Adrenal gland (tissue), 5 donors: ENCODE data around the gene KCTD19.

Experiments used
- CTCF ChIP-seq, 6 experiments: fragments of 450-650 bp in 4 of 6; fragments of 200-600 bp in 2 of 6; sonication (generic) in 1 of 6; IDR thresholded peaks; 1 replicate in 5 of 6; 2 replicates in 1 of 6; pipeline versions ENCODE4 v1.5.1 to v1.8.0; 2016 to 2021; ENCODE audit warnings: antibody characterized with exemption in 6 of 6, mild to moderate bottlenecking in 2 of 6, moderate library complexity in 1 of 6
- POLR2A ChIP-seq, 2 donors: fragments of 450-650 bp; IDR thresholded peaks; one replicate each; pipeline ENCODE4 v1.6.1; 2017; ENCODE audit warnings: antibody characterized with exemption in 2 of 2, mild to moderate bottlenecking in 2 of 2, moderate library complexity in 1 of 2
- donor health status: DM: no; HTN: no; CAD: no.

GRCh38 chr16:67356396-67356795, 29.9 kb upstream of the KCTD19 start:
- TF ChIP-seq CTCF (IDR thresholded peaks at IDR 0.05): no peak
- no peak for TF ChIP-seq POLR2A (IDR thresholded peaks at IDR 0.05)
